KOPT-K1 (cell line): ENCODE results near the gene PKP4.

Experiments used
- H3K27ac ChIP-seq: fragments of 200-600 bp; sonication (generic); 2 replicates; pipeline ENCODE4 v1.5.1; 2016; ENCODE audit warnings: antibody characterized with exemption, mild to moderate bottlenecking, low read depth, low read length; ENCODE audit not compliant: poor library complexity, severe bottlenecking
- H3K36me3 ChIP-seq: fragments of 200-600 bp; sonication (generic); 2 replicates; pipeline ENCODE4 v1.5.1; 2017; ENCODE audit warnings: antibody characterized with exemption, mild to moderate bottlenecking, low read length, moderate library complexity; ENCODE audit not compliant: insufficient read depth
- H3K9me3 ChIP-seq: fragments of 200-600 bp; sonication (generic); 2 replicates; pipeline ENCODE4 v1.5.1; 2017; ENCODE audit warnings: antibody characterized with exemption, low read length, mild to moderate bottlenecking; ENCODE audit not compliant: insufficient read depth, poor library complexity, severe bottlenecking

Gene PKP4

DNA sequence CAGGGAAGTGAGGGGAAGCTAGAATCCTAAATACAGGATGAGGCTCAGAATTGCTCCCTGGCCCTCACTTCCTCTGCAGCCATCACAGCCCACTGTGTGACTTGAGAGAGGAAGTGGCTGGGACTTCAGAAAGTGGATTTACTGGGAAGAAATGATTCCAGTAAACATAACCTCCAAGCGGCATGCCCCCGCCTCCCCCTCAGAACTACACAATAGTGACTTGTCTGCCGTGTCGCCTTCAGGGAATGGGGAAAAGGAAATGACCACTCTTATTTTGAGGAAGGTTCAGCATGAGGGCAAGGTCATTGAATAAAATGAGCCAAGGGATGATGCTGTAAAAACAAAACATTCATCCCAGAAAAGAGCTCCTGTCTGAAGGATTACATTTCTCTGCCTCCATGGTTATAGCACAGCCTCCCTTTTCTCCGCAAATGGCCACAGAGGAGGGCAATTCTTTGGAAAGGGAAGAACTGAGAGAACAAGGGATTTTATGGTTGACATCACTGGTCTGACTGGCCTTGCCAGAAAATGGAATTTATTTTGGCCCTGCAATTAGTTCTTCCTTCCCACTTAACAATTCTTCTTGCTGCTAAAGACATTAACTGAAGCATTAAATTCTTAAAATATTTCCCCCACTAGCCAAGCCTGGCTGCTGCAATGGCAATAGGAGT, 259.5 kb downstream of the PKP4 start:
- Histone ChIP-seq H3K9me3 (peaks cover 14% of the 10 kb centered on the region), H3K36me3 (no peaks in the 10 kb centered on the region), H3K27ac (no peak overlapping the region)

DNA sequence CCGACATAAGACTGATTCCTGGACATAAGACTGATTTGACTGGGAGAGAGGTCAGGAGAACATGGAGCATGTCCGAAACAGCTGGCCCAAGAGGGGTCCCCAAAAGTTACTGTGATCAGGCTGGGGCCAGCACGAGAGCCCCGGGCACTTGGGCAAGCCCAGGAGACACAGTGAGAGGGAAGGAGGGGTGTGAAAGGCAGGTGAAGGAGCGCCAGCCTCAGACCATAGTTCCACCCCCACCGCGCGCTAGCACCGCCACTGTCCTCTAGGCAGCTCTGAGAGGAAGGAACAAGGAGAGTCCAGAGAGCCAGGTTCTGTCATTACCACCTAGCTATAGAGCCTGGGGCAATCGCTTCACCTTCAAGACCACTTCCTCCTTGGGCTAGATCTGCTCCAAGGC, 260.2 kb downstream of the PKP4 start:
- H3K27ac ChIP-seq: no peak overlapping the region
- no peaks in the 10 kb centered on the region for H3K36me3 ChIP-seq
- H3K9me3 ChIP-seq: peaks cover 14% of the 10 kb centered on the region

GRCh38 chr2:158717366-158718195, 260.8 kb downstream of the PKP4 start:
- no peak overlapping the region for H3K27ac ChIP-seq
- H3K9me3 ChIP-seq: peaks cover 14% of the 10 kb centered on the region
- no peaks in the 10 kb centered on the region for H3K36me3 ChIP-seq

GRCh38 chr2:158718196-158718585, 261.4 kb downstream of the PKP4 start:
- H3K27ac ChIP-seq: no peak overlapping the region
- peaks cover 10% of the 10 kb centered on the region for H3K9me3 ChIP-seq

DNA sequence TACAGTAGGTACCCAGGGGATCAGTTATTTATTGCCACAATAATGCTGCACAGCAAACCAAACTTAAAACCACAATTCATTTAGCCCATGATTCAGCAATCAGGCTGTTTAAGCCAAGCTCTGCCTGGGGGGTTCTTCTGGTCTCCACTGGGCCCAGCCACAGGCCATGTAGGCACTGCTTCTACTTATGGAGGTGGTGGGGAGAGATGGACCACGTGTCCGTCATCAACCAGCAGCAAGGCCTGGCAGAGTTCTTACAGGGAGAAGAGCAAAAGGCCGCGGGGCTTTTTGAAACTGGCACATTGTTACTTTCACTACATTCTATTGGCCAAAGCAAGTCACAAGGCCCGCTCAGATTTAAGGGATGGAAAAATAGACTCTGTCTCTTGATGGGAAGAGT, 262.1 kb downstream of the PKP4 start:
- H3K27ac ChIP-seq: no peak overlapping the region
- H3K36me3 ChIP-seq: no peaks in the 10 kb centered on the region
- H3K9me3 ChIP-seq: peaks cover 6% of the 10 kb centered on the region

More at GRCh38 chr2:158718196-158718585, 261.4 kb downstream of the PKP4 start:
- no peaks in the 10 kb centered on the region for H3K36me3 ChIP-seq

DNA sequence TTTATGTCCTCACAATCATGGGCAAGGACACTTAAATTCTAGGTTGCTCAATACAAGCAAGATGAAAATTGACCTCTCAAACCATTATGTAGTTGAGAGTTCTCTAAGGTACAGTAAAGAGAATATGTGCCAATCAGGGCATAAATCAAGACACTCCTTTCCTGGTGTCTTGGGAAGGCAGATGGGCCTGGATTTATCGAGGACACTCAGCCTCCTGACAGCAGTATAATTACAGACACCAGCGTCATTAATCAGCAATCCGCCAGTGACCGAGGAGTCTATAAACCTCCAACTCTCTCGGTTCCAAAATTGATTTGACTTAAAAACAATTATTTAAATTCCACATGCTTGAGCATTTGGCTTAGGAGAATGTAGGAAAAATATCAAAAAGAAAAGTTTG, 262.7 kb downstream of the PKP4 start:
- Histone ChIP-seq H3K9me3 (peaks cover under 1% of the 10 kb centered on the region), H3K36me3 (no peaks in the 10 kb centered on the region), H3K27ac (no peak overlapping the region)

- H3K36me3 ChIP-seq: no peaks in the 10 kb centered on the region
Measured at GRCh38 chr2:158722266-158723105, 265.7 kb downstream of the PKP4 start.

DNA sequence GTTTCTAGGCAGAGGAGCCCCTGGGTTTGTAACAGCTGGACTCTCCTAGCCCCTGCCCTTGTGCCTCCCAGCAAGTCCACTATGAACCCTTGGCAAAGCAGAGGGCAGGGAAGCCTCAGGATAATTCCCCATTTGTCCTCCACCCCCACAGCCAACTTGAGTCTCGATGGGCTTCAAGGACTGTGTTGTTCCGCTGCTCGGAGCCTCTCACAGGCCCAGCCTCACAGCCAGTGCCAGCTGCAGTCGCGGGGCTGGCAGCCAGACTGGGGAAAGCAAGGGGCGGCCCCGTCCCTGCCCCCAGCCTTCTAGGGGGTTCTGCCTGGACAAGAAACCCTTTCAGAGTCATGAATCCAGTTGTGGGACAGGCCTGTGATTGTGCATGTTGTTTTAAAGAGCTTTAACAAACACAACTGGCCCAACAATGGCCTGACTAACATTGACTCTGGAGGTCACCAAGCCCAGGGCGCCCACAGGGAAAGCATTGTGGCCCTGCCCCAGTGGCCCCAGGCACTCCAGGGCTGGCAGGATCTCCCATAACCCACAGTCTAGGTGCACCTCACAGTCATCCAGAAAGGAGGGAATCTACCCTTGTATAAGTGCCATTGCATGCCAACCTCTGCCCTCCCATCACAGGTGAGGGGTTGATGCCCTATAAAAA, 266.6 kb downstream of the PKP4 start:
- H3K27ac ChIP-seq: no peak overlapping the region
- no peaks in the 10 kb centered on the region for H3K36me3 ChIP-seq
- H3K9me3 ChIP-seq: no peaks in the 10 kb centered on the region

More at GRCh38 chr2:158722266-158723105, 265.7 kb downstream of the PKP4 start:
- Histone ChIP-seq H3K9me3 (no peaks in the 10 kb centered on the region), H3K27ac (no peak overlapping the region)

GRCh38 chr2:158723921-158724802, 267.4 kb downstream of the PKP4 start:
- Histone ChIP-seq H3K9me3 (no peaks in the 10 kb centered on the region), H3K27ac (no peak overlapping the region), H3K36me3 (no peaks in the 10 kb centered on the region)

- no peaks in the 10 kb centered on the region for H3K9me3 ChIP-seq
- no peaks in the 10 kb centered on the region for H3K36me3 ChIP-seq
- no peak overlapping the region for H3K27ac ChIP-seq
Measured at GRCh38 chr2:158724803-158725381, 268.1 kb downstream of the PKP4 start.

GRCh38 chr2:158725441-158725891, 268.7 kb downstream of the PKP4 start:
- Histone ChIP-seq H3K27ac (no peak overlapping the region), H3K9me3 (no peaks in the 10 kb centered on the region), H3K36me3 (no peaks in the 10 kb centered on the region)

GRCh38 chr2:158726911-158727592, 270.3 kb downstream of the PKP4 start:
- H3K27ac ChIP-seq: no peak overlapping the region
- no peaks in the 10 kb centered on the region for H3K9me3 ChIP-seq
- H3K36me3 ChIP-seq: no peaks in the 10 kb centered on the region

DNA sequence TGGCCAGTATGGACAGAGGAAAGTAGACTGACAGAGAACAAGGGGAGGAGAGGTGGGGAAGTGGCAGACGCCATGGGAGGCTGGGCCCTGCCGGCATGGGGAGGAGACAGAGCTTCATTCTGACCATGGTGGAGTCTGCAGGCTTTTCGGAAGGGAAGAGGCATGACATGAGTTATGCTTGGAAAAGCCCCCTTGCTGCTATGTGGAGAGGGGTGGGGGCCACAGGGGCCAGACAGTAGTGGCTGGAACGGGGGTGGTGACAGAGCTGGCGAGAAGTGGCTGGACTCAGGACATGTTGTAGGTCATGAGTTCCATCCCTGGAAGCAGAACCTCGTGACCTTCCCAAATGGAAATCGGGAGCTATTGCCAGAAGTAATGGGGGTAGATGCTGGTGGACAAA, 271.7 kb downstream of the PKP4 start:
- no peaks in the 10 kb centered on the region for H3K9me3 ChIP-seq
- H3K27ac ChIP-seq: no peak overlapping the region
- no peaks in the 10 kb centered on the region for H3K36me3 ChIP-seq
